Right cardiac atrium (tissue), 5 donors: Measurements from ENCODE around the gene MPV17L2. TPM values are rescaled to one million over a fixed set of nuclear protein-coding genes. Genes with fewer than 3 reads are reported as not detected.
"Not testable (repeated sequence)": the region's sequence is repeated elsewhere in the genome, so short reads cannot be mapped to it uniquely, and the experiment has no call there.

Experiments
- ATAC-seq, 2 donors: fragments of 200-7000 bp; cut with Tn5 transposase; one replicate each; pipeline versions ENCODE4 v1.8.0 to v1.9.1; 2020; ENCODE audit warnings: moderate library complexity in 2 of 2, mild to moderate bottlenecking in 1 of 2
- DNase-seq, 3 donors: peaks; one replicate each; pipeline ENCODE4 v3.0.0-alpha.2; 2020
- H3K27ac ChIP-seq: one replicate; pipeline ENCODE4 v1.5.1; 2013; ENCODE audit warnings: mild to moderate bottlenecking, low read length, control low read depth, moderate library complexity
- H3K27me3 ChIP-seq: one replicate; pipeline ENCODE4 v1.6.1; 2013; ENCODE audit not compliant: control insufficient read depth, insufficient read depth
- H3K4me1 ChIP-seq: one replicate; pipeline ENCODE4 v1.6.1; 2013; ENCODE audit warnings: low read length; ENCODE audit not compliant: control insufficient read depth, insufficient read depth
- H3K4me3 ChIP-seq: one replicate; pipeline ENCODE4 v1.5.1; 2013; ENCODE audit warnings: low read length, control low read depth
- H3K9me3 ChIP-seq: one replicate; pipeline ENCODE4 v1.6.1; 2013; ENCODE audit warnings: low read length; ENCODE audit not compliant: control insufficient read depth
- WGBS: extraction: QIAGEN DNeasy Blood & Tissue Kit; methylation state at CpG from one replicate; pipeline ENCODE4 v1.1.7; 2013; 5-methylcytosine and 5-hydroxymethylcytosine counted together
- intact Hi-C, 4 donors: fragments of 100-400 bp; cut with DNase I; formaldehyde crosslinking; loops; one replicate each; pipeline versions ENCODE4 v1.11.0 to v1.14.0; 2022 to 2023
- polyA plus RNA-seq: library from polyadenylated mRNA; stranded (reverse); fragments of 200-250 nt; gene quantifications from one replicate; pipeline ENCODE4 v1.2.3, GENCODE V29; 2013
- total RNA-seq, 4 donors: library from RNA; stranded (reverse); fragmentation: NEBNext Ultra II Directional; extraction: Animal tissue kit (Norgen Biotek cat#: 25700); gene quantifications; one replicate each; pipeline ENCODE4 v1.2.1, GENCODE V29; 2021
- donor health status: healthy with polysubstance abuse.
- donor health status: DM: no; HTN: yes; CAD: no.
- donor health status: DM: no; HTN: no; CAD: no.
- donor health status: DM: no; HTN: yes; CAD: no; lungs with severe emphysema.
- donor health status: DM: yes; HTN: yes; CAD: no.

Gene MPV17L2
- total and polyA plus RNA-seq, 5 donors: 8.0 to 19.5 (median 11.4) TPM

DNA sequence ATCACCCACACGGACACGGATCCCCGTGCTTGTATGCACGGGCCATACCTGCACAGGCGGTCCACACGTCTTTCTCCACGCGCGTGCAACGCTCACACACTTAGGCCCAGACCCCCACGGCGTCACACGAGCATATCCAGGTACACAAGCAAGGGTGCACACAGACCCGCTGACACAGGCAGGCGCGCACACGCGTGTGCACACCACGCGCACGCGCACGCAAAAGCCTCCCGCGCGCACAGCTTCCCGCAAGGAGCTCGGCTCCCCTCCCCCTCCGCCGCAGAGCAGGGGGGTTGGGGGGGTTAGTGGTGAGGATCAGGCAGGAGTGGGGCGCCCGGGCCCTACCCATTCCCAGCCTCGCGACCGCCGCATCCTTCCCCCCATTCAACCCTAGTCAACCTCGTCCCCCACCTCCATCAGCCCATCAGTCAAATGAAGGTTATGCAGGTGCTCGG, 10.4 kb downstream of the MPV17L2 start:
- DNase-seq (peak; percentile 55 to 89 (median 85)), ATAC-seq (peak; percentile 2 to 4)
- intact Hi-C loops: loop anchor here in 3 of 4 donors (10.0 kb wide), 2 partner anchors 121 to 211 kb away; partner anchors contain the start of genes SSBP4 (in 2 of the 3) and LSM4 (in 1 of the 3)
- Histone ChIP-seq H3K27me3 (no peaks in the 10 kb centered on the region), H3K9me3 (no peaks in the 10 kb centered on the region), H3K4me1 (peaks cover 5% of the 10 kb centered on the region), H3K27ac (peak overlapping the region; percentile 45), H3K4me3 (peak overlapping the region; percentile 60)
- WGBS: under 1% methylated on average over 38 of the region's 38 CpGs

DNA sequence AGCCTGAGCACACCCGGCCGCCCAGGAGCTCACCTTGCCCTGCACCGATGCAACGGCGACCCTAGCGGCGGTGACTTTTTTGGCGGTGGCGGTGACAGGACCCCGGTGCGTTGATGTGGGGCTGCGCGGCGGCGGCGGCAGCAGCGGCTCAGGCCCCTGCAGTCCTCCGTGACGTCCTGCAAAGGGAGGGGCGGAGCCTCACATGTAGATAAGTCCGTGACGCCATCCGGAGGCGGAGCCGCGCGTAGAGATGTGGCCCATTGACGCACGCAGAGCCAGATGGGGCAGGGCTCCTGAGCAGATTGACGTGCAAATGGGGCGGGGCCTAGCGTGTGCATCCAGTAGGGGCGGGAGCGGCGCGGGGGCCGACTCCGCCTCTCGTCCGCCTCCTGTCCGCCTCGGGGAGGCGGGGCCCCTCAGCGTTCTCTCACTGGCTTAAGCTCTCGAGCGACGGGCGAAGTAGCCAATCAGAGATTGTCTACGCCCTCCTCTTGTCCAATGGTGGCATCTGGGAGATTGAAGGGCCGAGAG, 10.9 kb downstream of the MPV17L2 start, which contains the start of gene RAB3A:
RAB3A (minus strand) TSS at position 180 of the 531 bp plus-strand sequence. CDS start 1,302 bp downstream, outside the sequence.
- ATAC-seq: peak; percentile 96
- peaks cover 5% of the 10 kb centered on the region for H3K4me1 ChIP-seq
- no peaks in the 10 kb centered on the region for H3K9me3 ChIP-seq
- WGBS: under 1% methylated on average over 50 of the region's 50 CpGs
- no peaks in the 10 kb centered on the region for H3K27me3 ChIP-seq
- DNase-seq: peak; percentile 100
- H3K4me3 ChIP-seq: peak within 1 kb of the TSS; percentile 71
- intact Hi-C loops: loop anchor here in 3 of 4 donors (10.0 kb wide), 2 partner anchors 121 to 211 kb away; partner anchors contain the start of genes SSBP4 (in 2 of the 3) and LSM4 (in 1 of the 3)
- peak within 1 kb of the TSS; percentile 95 for H3K27ac ChIP-seq

DNA sequence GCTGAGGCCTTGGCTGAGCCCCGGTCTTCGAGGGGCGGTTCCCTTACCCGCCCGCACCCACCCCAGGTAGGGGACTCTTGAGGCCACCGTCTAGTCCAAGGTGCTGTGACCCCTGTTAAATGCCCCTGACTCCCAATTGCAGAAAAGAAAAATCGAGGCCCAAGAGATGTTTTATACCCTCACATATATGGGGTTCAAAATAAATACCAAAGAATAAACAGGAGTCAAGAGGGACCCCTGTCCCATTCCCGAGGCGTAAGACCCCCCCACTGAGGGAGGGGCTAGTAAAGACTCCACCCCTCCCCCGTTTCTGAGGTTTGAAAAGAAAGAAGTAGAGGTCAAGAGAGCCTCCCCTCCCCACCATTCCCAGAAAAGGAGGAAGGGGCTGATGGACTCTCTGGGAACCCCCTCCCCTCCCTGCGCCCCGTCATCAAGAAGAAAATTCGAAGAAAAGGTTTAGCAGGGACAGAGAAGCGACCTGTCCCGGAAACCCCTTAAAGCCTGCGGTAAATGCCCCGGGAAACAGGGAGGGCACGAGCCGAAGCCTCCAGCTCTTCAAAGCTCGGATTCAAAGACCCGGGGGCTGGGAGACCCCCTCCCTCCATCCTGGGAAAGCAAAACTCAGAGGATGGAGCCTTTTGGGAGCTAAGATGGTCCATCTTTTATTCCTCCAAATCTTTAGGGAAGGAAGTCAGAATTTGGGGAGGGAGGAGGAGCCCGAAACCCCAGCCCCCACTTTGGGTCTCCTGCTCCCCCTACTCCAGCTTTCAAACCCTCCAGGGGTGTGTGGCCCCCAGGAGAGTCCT, 11.6 kb downstream of the MPV17L2 start:
- WGBS: under 1% methylated on average over 22 of the region's 22 CpGs
- Histone ChIP-seq H3K27ac (peak overlapping the region; percentile 95), H3K4me3 (peak overlapping the region; percentile 71), H3K4me1 (peaks cover 5% of the 10 kb centered on the region), H3K9me3 (no peaks in the 10 kb centered on the region), H3K27me3 (no peaks in the 10 kb centered on the region)
- no peak for DNase-seq
- ATAC-seq: peak; percentile 33 to 36
- intact Hi-C loops: loop anchor here in 3 of 4 donors (5.0 to 10.0 kb wide), 3 partner anchors 48 to 210 kb away; partner anchors contain the start of genes SSBP4 (in 2 of the 3) and LSM4 (in 1 of the 3)

GRCh38 chr19:18205200-18205892, 12.3 kb downstream of the MPV17L2 start:
- Histone ChIP-seq H3K4me1 (peaks cover 5% of the 10 kb centered on the region), H3K4me3 (peak overlapping the region; percentile 71), H3K27me3 (no peaks in the 10 kb centered on the region), H3K27ac (peak overlapping the region; percentile 95), H3K9me3 (no peaks in the 10 kb centered on the region)
- ATAC-seq (peak; percentile 44 to 53), DNase-seq (peak; percentile 86 to 95 (median 94))
- 10% methylated on average over 36 of the region's 36 CpGs for WGBS
- intact Hi-C loops: loop anchor here in 3 of 4 donors (5.0 to 10.0 kb wide), 3 partner anchors 47 to 209 kb away; partner anchors contain the start of genes SSBP4 (in 2 of the 3) and LSM4 (in 1 of the 3)

- H3K27ac ChIP-seq: peak overlapping the region; percentile 95
- H3K27me3 ChIP-seq: no peaks in the 10 kb centered on the region
- H3K9me3 ChIP-seq: no peaks in the 10 kb centered on the region
- intact Hi-C loops: loop anchor here in 3 of 4 donors (5.0 to 10.0 kb wide), 3 partner anchors 46 to 209 kb away; partner anchors contain the start of genes SSBP4 (in 2 of the 3) and LSM4 (in 1 of the 3)
- ATAC-seq (no peak), DNase-seq (peak in 1 of 3 donors; percentile 56)
- 85% methylated on average over 12 of the region's 12 CpGs for WGBS
- no peak overlapping the region for H3K4me3 ChIP-seq
- H3K4me1 ChIP-seq: peaks cover 5% of the 10 kb centered on the region
Observed at GRCh38 chr19:18206018-18206417, 13.0 kb downstream of the MPV17L2 start.

- no peaks in the 10 kb centered on the region for H3K27me3 ChIP-seq
Observed at GRCh38 chr19:18208098-18208951, 15.3 kb downstream of the MPV17L2 start.

GRCh38 chr19:18209912-18210311, 16.9 kb downstream of the MPV17L2 start:
- WGBS: 80% methylated on average over 5 of the region's 5 CpGs
- H3K4me3 ChIP-seq, DNase-seq, H3K9me3 ChIP-seq, H3K4me1 ChIP-seq, ATAC-seq, H3K27me3 ChIP-seq, H3K27ac ChIP-seq: not testable (repeated sequence)
- intact Hi-C loops: loop anchor here (2.0 to 10.0 kb wide), 6 partner anchors 37 to 205 kb away; partner anchors contain the start of genes SSBP4 (in 2 of the 4) and LSM4 (in 1 of the 4)

More at GRCh38 chr19:18208098-18208951, 15.3 kb downstream of the MPV17L2 start:
- peak overlapping the region; percentile 8 for H3K27ac ChIP-seq
- intact Hi-C loops: loop anchor here in 3 of 4 donors (2.0 to 10.0 kb wide), 4 partner anchors 42 to 206 kb away; partner anchors contain the start of genes SSBP4 (in 2 of the 3) and LSM4 (in 1 of the 3)
- H3K4me1 ChIP-seq: no peaks in the 10 kb centered on the region
- no peaks in the 10 kb centered on the region for H3K9me3 ChIP-seq
- DNase-seq (peak; percentile 73 to 87 (median 85)), ATAC-seq (no peak)
- WGBS: 13% methylated on average over 32 of the region's 32 CpGs
- no peak overlapping the region for H3K4me3 ChIP-seq

DNA sequence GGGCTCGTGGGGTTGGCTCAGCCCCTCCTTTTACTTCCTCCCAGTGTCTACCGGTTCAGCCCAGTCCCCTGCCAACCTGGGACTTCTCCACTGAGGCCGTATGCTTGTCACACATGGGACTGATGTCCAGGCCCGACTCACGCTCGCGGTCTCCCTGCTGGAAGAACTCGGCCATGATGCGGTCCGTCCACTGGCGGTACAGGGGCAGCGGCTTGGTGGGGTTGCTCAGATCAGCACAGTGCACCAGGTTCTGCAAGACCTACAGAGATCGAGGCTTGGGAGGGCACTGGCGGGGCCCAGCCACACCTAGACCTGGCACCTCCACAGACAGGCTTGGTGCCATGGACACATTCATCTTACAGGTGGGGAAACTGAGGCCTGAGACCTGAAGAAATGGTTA, 18.7 kb downstream of the MPV17L2 start:
- 84% methylated on average over 14 of the region's 14 CpGs for WGBS
- no peaks in the 10 kb centered on the region for H3K4me1 ChIP-seq
- no peaks in the 10 kb centered on the region for H3K9me3 ChIP-seq
- no peak overlapping the region for H3K4me3 ChIP-seq
- H3K27ac ChIP-seq: no peak overlapping the region
- peak in 1 of 3 donors; percentile 32 for DNase-seq
- ATAC-seq: no peak
- intact Hi-C loops: loop anchor here in 2 of 4 donors (5.0 to 10.0 kb wide), 3 partner anchors 36 to 193 kb away; no protein-coding TSS in a partner anchor
- no peaks in the 10 kb centered on the region for H3K27me3 ChIP-seq

- intact Hi-C loops: loop anchor here in 2 of 4 donors (5.0 to 10.0 kb wide), 3 partner anchors 32 to 190 kb away; no protein-coding TSS in a partner anchor
- no peaks in the 10 kb centered on the region for H3K9me3 ChIP-seq
- 68% methylated on average over 7 of the region's 7 CpGs for WGBS
- DNase-seq (no peak), ATAC-seq (no peak)
- H3K27me3 ChIP-seq: no peaks in the 10 kb centered on the region
- no peaks in the 10 kb centered on the region for H3K4me1 ChIP-seq
- H3K4me3 ChIP-seq: no peak overlapping the region
- no peak overlapping the region for H3K27ac ChIP-seq
Observed at GRCh38 chr19:18214779-18215433, 21.9 kb downstream of the MPV17L2 start.
